ENCODE results near the gene PDCD2L.
"Not testable (repeated sequence)": the region's sequence is repeated elsewhere in the genome, so short reads cannot be mapped to it uniquely, and the experiment has no call there.

Gene PDCD2L

GRCh38 chr19:34452723-34453122, 48.5 kb downstream of the PDCD2L start:
- TF ChIP-seq CTCF (IDR thresholded peaks at IDR 0.05; ENCODE audit: low read depth, low read length), result no peak
- no peak overlapping the region for H3K4me3 ChIP-seq (ENCODE audit: low read depth, low read length)
- in situ Hi-C loops (cut with HindIII; ENCODE audit: low sequenced_read_pairs), result no loop called here
- no peak for DNase-seq (ENCODE audit: low read depth, low spot score)

GRCh38 chr19:34454091-34454490, 49.9 kb downstream of the PDCD2L start:
- no peak for TF ChIP-seq CTCF (IDR thresholded peaks at IDR 0.05; ENCODE audit: low read depth, low read length)
- in situ Hi-C loops (cut with HindIII; ENCODE audit: low sequenced_read_pairs), result no loop called here
- DNase-seq (ENCODE audit: low read depth, low spot score), result no peak
- H3K4me3 ChIP-seq (ENCODE audit: low read depth, low read length), result no peak overlapping the region

- no peak overlapping the region for H3K4me3 ChIP-seq (ENCODE audit: low read depth, low read length)
- TF ChIP-seq CTCF (IDR thresholded peaks at IDR 0.05; ENCODE audit: low read depth, low read length), result no peak
- in situ Hi-C loops (cut with HindIII; ENCODE audit: low sequenced_read_pairs), result no loop called here
- DNase-seq (ENCODE audit: low read depth, low spot score), result no peak
Measured at GRCh38 chr19:34454685-34455084, 50.5 kb downstream of the PDCD2L start.

- H3K4me3 ChIP-seq (ENCODE audit: low read depth, low read length); DNase-seq (ENCODE audit: low read depth, low spot score); in situ Hi-C loops (cut with HindIII; ENCODE audit: low sequenced_read_pairs): not testable (repeated sequence)
Measured at GRCh38 chr19:34455783-34456480, 51.7 kb downstream of the PDCD2L start.

- no peak for DNase-seq (ENCODE audit: low read depth, low spot score)
- in situ Hi-C loops (cut with HindIII; ENCODE audit: low sequenced_read_pairs), result no loop called here
Measured at GRCh38 chr19:34457446-34457845, 53.2 kb downstream of the PDCD2L start.

GRCh38 chr19:34458677-34459076, 54.5 kb downstream of the PDCD2L start:
- no peak for DNase-seq (ENCODE audit: low read depth, low spot score)
- no peak for TF ChIP-seq CTCF (IDR thresholded peaks at IDR 0.05; ENCODE audit: low read depth, low read length)
- no peak overlapping the region for H3K4me3 ChIP-seq (ENCODE audit: low read depth, low read length)
- in situ Hi-C loops (cut with HindIII; ENCODE audit: low sequenced_read_pairs), result no loop called here

More at GRCh38 chr19:34457446-34457845, 53.2 kb downstream of the PDCD2L start:
- H3K4me3 ChIP-seq (ENCODE audit: low read depth, low read length), result no peak overlapping the region
- no peak for TF ChIP-seq CTCF (IDR thresholded peaks at IDR 0.05; ENCODE audit: low read depth, low read length)

- no peak overlapping the region for H3K4me3 ChIP-seq (ENCODE audit: low read depth, low read length)
- no peak for TF ChIP-seq CTCF (IDR thresholded peaks at IDR 0.05; ENCODE audit: low read depth, low read length)
- DNase-seq (ENCODE audit: low read depth, low spot score), result no peak
- in situ Hi-C loops (cut with HindIII; ENCODE audit: low sequenced_read_pairs), result no loop called here
Measured at GRCh38 chr19:34459614-34460013, 55.4 kb downstream of the PDCD2L start.
